ENCODE measurements around the gene EIF3L.

The EIF3L gene

GRCh38 chr22:37827056-37827455 lies 22.2 kb upstream of the EIF3L start:
- no peak overlapping the region for H3K23ac ChIP-seq (ENCODE audit: low read length)
- no peak for DNase-seq
- no peaks in the 10 kb centered on the region for H3K79me1 ChIP-seq (ENCODE audit: low read length)
- H4K12ac ChIP-seq (ENCODE audit: low read depth, low read length), result no peak overlapping the region
- peaks cover 6% of the 10 kb centered on the region for H3K9me3 ChIP-seq (ENCODE audit: insufficient read depth, low read depth, low read length)
- H4K91ac ChIP-seq (ENCODE audit: low read depth, low read length), result no peak overlapping the region
- no peaks in the 10 kb centered on the region for H3K79me2 ChIP-seq (ENCODE audit: control insufficient read depth, insufficient read depth, low read length, poor library complexity)
- H2BK12ac ChIP-seq (ENCODE audit: low read length), result no peak overlapping the region
- no peak overlapping the region for H3K4ac ChIP-seq (ENCODE audit: low read depth, low read length)
- H3K9ac ChIP-seq (ENCODE audit: low read length), result no peak overlapping the region
- no peak overlapping the region for H3K4me2 ChIP-seq (ENCODE audit: low read length)
- no peak overlapping the region for H2AFZ ChIP-seq (ENCODE audit: insufficient read depth, low read length, poor library complexity)
- H4K8ac ChIP-seq (ENCODE audit: low read depth, low read length), result no peak overlapping the region
- no peak overlapping the region for H2BK120ac ChIP-seq (ENCODE audit: insufficient read depth, low read length, poor library complexity)
- H3K14ac ChIP-seq (ENCODE audit: low read length), result no peak overlapping the region
- peaks cover 25 to 28% of the 10 kb centered on the region in 2 experiments for H3K36me3 ChIP-seq (ENCODE audit: control insufficient read depth in 1 of 2, insufficient read depth in 2 of 2, low read length in 2 of 2)
- no peak overlapping the region for H3K18ac ChIP-seq (ENCODE audit: low read length)
- H3K27me3 ChIP-seq (ENCODE audit: insufficient read depth, low read length), result peaks cover 24% of the 10 kb centered on the region
- no peak overlapping the region for H2AK5ac ChIP-seq (ENCODE audit: low read length)
- peaks cover 8 to 9% of the 10 kb centered on the region in 2 experiments for H3K4me1 ChIP-seq (ENCODE audit: control insufficient read depth in 1 of 2, insufficient read depth in 2 of 2, low read length in 2 of 2)
- no peak overlapping the region for H3K27ac ChIP-seq (ENCODE audit: low read depth, low read length)
- no CpG with 5 or more reads among the region's 9 CpGs for WGBS (ENCODE audit: extremely low coverage, insufficient coverage, insufficient read length)
- no peak overlapping the region for H3K4me3 ChIP-seq (ENCODE audit: low read depth, low read length)
- H2BK5ac ChIP-seq (ENCODE audit: low read depth, low read length, poor library complexity), result no peak overlapping the region

DNA sequence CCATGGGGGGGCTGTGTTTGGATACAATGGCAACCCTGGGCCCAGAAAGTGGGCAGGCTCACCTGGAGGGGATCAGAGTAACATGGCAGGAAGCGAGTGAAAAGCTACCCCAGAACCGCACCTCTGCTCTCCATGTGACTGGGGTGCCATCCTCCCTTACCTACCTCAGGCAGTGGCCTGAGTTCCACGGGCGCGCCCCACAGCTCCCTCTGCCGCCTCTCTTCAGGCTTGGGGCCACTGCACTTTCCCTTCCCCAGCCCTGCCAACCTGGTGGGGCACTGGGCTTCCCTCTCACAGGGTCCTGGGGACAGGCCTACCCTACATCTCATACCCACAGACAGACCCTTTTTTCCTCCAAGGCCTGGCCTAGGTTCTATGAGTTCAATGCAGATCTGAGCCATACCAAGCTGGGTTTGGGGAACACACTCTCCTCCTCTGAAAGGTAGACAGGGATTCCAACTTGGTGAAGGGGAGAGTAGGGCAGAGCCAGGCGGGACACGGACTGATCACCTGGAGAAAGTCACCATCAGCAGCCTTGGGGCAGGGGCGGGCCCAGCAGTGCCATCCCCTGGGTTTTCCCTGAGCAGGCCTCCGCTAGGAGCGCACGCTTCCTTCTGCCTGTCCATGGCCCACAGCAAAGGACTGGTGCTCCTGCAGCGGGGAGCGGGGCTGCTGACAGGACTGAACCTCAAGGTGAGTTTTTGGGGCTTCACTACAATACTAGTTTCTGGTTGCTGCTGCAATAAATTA lies 19.0 kb upstream of the EIF3L start:
- no peak overlapping the region for H4K8ac ChIP-seq (ENCODE audit: low read depth, low read length)
- no peak overlapping the region for H2AFZ ChIP-seq (ENCODE audit: insufficient read depth, low read length, poor library complexity)
- no peak overlapping the region for H4K12ac ChIP-seq (ENCODE audit: low read depth, low read length)
- peaks cover 5% of the 10 kb centered on the region for H3K27me3 ChIP-seq (ENCODE audit: insufficient read depth, low read length)
- no peak overlapping the region for H3K4me3 ChIP-seq (ENCODE audit: low read depth, low read length)
- no peak overlapping the region for H4K91ac ChIP-seq (ENCODE audit: low read depth, low read length)
- H2BK12ac ChIP-seq (ENCODE audit: low read length), result no peak overlapping the region
- no peak overlapping the region for H2AK5ac ChIP-seq (ENCODE audit: low read length)
- WGBS (ENCODE audit: extremely low coverage, insufficient coverage, insufficient read length), result no CpG with 5 or more reads among the region's 14 CpGs
- H3K36me3 ChIP-seq (ENCODE audit: control insufficient read depth in 1 of 2, insufficient read depth in 2 of 2, low read length in 2 of 2), result peaks cover 46 to 48% of the 10 kb centered on the region in 2 experiments
- no peak overlapping the region for H3K18ac ChIP-seq (ENCODE audit: low read length)
- no peak overlapping the region for H3K9ac ChIP-seq (ENCODE audit: low read length)
- H3K4ac ChIP-seq (ENCODE audit: low read depth, low read length), result no peak overlapping the region
- no peak for DNase-seq
- no peak overlapping the region for H2BK5ac ChIP-seq (ENCODE audit: low read depth, low read length, poor library complexity)
- no peak overlapping the region for H3K23ac ChIP-seq (ENCODE audit: low read length)
- peaks cover 5% of the 10 kb centered on the region for H3K9me3 ChIP-seq (ENCODE audit: insufficient read depth, low read depth, low read length)
- H3K79me2 ChIP-seq (ENCODE audit: control insufficient read depth, insufficient read depth, low read length, poor library complexity), result no peaks in the 10 kb centered on the region
- H3K4me2 ChIP-seq (ENCODE audit: low read length), result no peak overlapping the region
- no peak overlapping the region for H2BK120ac ChIP-seq (ENCODE audit: insufficient read depth, low read length, poor library complexity)
- H3K4me1 ChIP-seq (ENCODE audit: control insufficient read depth in 1 of 2, insufficient read depth in 2 of 2, low read length in 2 of 2), result no peaks in the 10 kb centered on the region
- H3K79me1 ChIP-seq (ENCODE audit: low read length), result no peaks in the 10 kb centered on the region
- no peak overlapping the region for H3K14ac ChIP-seq (ENCODE audit: low read length)
- no peak overlapping the region for H3K27ac ChIP-seq (ENCODE audit: low read depth, low read length)

GRCh38 chr22:37831472-37831871 lies 17.7 kb upstream of the EIF3L start:
- Histone ChIP-seq H3K18ac (ENCODE audit: low read length) (no peak overlapping the region), H2BK12ac (ENCODE audit: low read length) (no peak overlapping the region), H2AK5ac (ENCODE audit: low read length) (no peak overlapping the region), H4K8ac (ENCODE audit: low read depth, low read length) (no peak overlapping the region), H3K4me1 (ENCODE audit: control insufficient read depth in 1 of 2, insufficient read depth in 2 of 2, low read length in 2 of 2) (no peaks in the 10 kb centered on the region), H3K27ac (ENCODE audit: low read depth, low read length) (no peak overlapping the region), H3K4me2 (ENCODE audit: low read length) (no peak overlapping the region), H2BK5ac (ENCODE audit: low read depth, low read length, poor library complexity) (no peak overlapping the region), H3K36me3 (ENCODE audit: control insufficient read depth in 1 of 2, insufficient read depth in 2 of 2, low read length in 2 of 2) (peaks cover 48 to 50% of the 10 kb centered on the region in 2 experiments), H3K79me1 (ENCODE audit: low read length) (no peaks in the 10 kb centered on the region), H3K4ac (ENCODE audit: low read depth, low read length) (no peak overlapping the region), H3K9me3 (ENCODE audit: insufficient read depth, low read depth, low read length) (peaks cover 5% of the 10 kb centered on the region), H2BK120ac (ENCODE audit: insufficient read depth, low read length, poor library complexity) (no peak overlapping the region), H3K14ac (ENCODE audit: low read length) (no peak overlapping the region), H3K9ac (ENCODE audit: low read length) (no peak overlapping the region), H3K4me3 (ENCODE audit: low read depth, low read length) (no peak overlapping the region), H4K91ac (ENCODE audit: low read depth, low read length) (no peak overlapping the region), H3K79me2 (ENCODE audit: control insufficient read depth, insufficient read depth, low read length, poor library complexity) (no peaks in the 10 kb centered on the region), H3K23ac (ENCODE audit: low read length) (no peak overlapping the region), H2AFZ (ENCODE audit: insufficient read depth, low read length, poor library complexity) (no peak overlapping the region), H3K27me3 (ENCODE audit: insufficient read depth, low read length) (no peaks in the 10 kb centered on the region), H4K12ac (ENCODE audit: low read depth, low read length) (no peak overlapping the region)
- no CpG with 5 or more reads among the region's 11 CpGs for WGBS (ENCODE audit: extremely low coverage, insufficient coverage, insufficient read length)
- DNase-seq, result no peak

- no CpG with 5 or more reads among the region's 16 CpGs for WGBS (ENCODE audit: extremely low coverage, insufficient coverage, insufficient read length)
- H2BK12ac ChIP-seq (ENCODE audit: low read length), result no peak overlapping the region
- H4K12ac ChIP-seq (ENCODE audit: low read depth, low read length), result no peak overlapping the region
- no peaks in the 10 kb centered on the region for H3K79me2 ChIP-seq (ENCODE audit: control insufficient read depth, insufficient read depth, low read length, poor library complexity)
- H3K23ac ChIP-seq (ENCODE audit: low read length), result no peak overlapping the region
- peaks cover 5% of the 10 kb centered on the region for H3K9me3 ChIP-seq (ENCODE audit: insufficient read depth, low read depth, low read length)
- H2BK120ac ChIP-seq (ENCODE audit: insufficient read depth, low read length, poor library complexity), result no peak overlapping the region
- no peaks in the 10 kb centered on the region for H3K79me1 ChIP-seq (ENCODE audit: low read length)
- H3K27ac ChIP-seq (ENCODE audit: low read depth, low read length), result no peak overlapping the region
- H2AFZ ChIP-seq (ENCODE audit: insufficient read depth, low read length, poor library complexity), result no peak overlapping the region
- no peak overlapping the region for H3K14ac ChIP-seq (ENCODE audit: low read length)
- H3K4me1 ChIP-seq (ENCODE audit: control insufficient read depth in 1 of 2, insufficient read depth in 2 of 2, low read length in 2 of 2), result no peaks in the 10 kb centered on the region
- H3K4ac ChIP-seq (ENCODE audit: low read depth, low read length), result no peak overlapping the region
- H3K4me3 ChIP-seq (ENCODE audit: low read depth, low read length), result no peak overlapping the region
- H3K9ac ChIP-seq (ENCODE audit: low read length), result no peak overlapping the region
- H3K27me3 ChIP-seq (ENCODE audit: insufficient read depth, low read length), result no peaks in the 10 kb centered on the region
- no peak overlapping the region for H4K8ac ChIP-seq (ENCODE audit: low read depth, low read length)
- H2AK5ac ChIP-seq (ENCODE audit: low read length), result no peak overlapping the region
- no peak overlapping the region for H3K4me2 ChIP-seq (ENCODE audit: low read length)
- no peak for DNase-seq
- no peak overlapping the region for H3K18ac ChIP-seq (ENCODE audit: low read length)
- H2BK5ac ChIP-seq (ENCODE audit: low read depth, low read length, poor library complexity), result no peak overlapping the region
- H4K91ac ChIP-seq (ENCODE audit: low read depth, low read length), result no peak overlapping the region
- peaks cover 50% of the 10 kb centered on the region in 2 experiments for H3K36me3 ChIP-seq (ENCODE audit: control insufficient read depth in 1 of 2, insufficient read depth in 2 of 2, low read length in 2 of 2)
These were observed 17.0 kb upstream of the EIF3L start for GRCh38 chr22:37832022-37832857.

Data from trophoblast cell (in vitro differentiated cells and primary cell).